ENCODE data around the gene AP2A2.

Gene AP2A2

DNA sequence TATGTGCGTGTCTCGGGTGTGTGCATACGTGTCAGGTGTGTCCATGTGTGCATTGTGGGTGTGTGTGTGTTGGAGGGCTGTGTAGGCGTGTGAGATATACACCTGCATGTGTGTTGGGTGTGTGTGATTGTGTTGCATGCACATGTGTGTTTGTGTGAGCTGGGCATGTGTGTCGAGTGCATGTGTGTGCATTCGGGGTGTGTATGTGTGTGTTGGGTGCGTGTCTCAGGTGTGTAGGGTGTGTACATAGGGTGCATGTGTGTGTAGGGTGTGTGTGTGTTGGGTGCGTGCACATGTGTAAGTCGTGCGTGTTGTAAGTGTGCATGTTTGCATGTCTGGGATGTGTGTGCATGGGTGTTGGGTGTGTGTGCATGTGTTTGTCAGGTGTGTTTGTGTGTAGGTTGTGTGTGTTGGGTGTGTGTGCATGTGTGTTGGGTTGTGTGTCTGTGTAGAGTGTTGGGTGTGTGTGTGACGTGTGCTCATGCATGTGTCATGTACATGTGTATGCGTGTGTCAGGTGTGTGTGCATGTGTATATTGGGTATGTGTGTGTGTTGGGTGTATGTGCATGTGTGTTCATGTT is 106.7 kb downstream of the AP2A2 start:
- no peak for DNase-seq

GRCh38 chr11:1033016-1033798 is 107.5 kb downstream of the AP2A2 start:
- DNase-seq: no peak

DNA sequence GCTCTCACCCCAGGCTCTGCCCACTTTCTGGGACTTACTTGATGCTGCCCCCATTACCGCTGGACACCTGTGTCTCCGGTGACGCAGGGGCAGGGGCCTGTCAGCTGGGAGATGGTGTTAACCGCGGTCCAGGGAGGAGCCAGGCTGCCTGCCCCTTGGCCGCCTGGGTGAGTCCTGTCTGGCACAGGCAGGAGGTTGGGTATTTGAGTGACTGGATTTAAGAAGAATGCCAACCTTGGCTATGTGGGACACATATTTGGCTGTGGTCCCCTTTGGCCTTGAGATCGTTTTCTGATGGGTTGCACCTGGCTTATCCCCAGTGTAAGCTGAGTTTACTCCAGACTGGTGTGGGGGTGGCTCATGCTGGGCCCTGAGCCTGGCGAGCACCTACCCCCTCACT is 108.3 kb downstream of the AP2A2 start:
- DNase-seq: no peak

DNA sequence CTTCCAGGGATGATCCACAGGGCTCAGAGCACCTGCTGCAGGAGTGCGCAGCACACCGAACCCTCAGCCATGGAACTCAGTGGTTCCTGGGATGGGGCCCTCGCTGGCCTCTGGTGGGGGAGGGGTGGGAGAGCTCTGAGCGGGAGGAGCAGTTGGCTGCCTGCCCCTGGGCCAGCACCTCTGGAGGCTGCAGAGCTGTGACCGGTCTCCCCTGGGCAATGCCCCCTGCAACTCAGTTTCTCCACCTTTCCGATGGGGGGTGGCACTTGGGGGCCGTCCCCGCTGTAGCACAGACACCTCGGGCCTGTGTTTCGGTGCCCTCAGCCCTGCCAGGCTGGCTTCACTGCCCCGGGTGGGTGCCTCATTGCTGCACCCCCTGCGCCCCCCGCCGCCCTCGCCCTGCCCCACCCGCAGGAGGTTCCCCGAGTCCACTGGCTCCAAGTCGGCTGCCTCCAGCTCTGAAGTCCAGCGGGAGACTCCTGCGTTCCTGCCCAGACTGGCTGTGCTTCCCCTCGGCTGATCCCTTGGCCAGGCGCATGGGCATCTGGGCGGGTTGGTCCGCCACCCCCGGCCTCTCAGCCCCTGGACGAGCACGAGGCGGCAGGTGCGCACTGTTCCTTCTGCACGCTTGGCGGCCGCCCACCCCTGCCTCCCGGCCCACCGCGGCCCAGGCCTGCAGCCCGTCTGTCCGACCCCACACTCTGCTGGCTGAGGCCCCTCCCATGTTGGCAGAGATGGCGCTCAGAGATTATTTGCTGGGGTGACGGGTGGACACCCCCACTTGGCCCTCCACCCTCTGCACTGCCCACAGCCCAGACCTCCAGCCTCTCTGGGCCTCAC is 109.0 kb downstream of the AP2A2 start:
- no peak for DNase-seq

GRCh38 chr11:1035577-1036283 is 110.1 kb downstream of the AP2A2 start:
- no peak for DNase-seq

GRCh38 chr11:1036303-1036923 is 110.7 kb downstream of the AP2A2 start, which contains the start of gene MUC6:
TSS of gene MUC6 (minus strand) at chr11:1036718. CDS start at chr11:1036655, 63 bp downstream.
- peak; percentile 77 for DNase-seq

- no peak for DNase-seq
Observed at GRCh38 chr11:1036931-1037330, 111.3 kb downstream of the AP2A2 start.

GRCh38 chr11:1037506-1038055 is 111.9 kb downstream of the AP2A2 start:
- no peak for DNase-seq

DNA sequence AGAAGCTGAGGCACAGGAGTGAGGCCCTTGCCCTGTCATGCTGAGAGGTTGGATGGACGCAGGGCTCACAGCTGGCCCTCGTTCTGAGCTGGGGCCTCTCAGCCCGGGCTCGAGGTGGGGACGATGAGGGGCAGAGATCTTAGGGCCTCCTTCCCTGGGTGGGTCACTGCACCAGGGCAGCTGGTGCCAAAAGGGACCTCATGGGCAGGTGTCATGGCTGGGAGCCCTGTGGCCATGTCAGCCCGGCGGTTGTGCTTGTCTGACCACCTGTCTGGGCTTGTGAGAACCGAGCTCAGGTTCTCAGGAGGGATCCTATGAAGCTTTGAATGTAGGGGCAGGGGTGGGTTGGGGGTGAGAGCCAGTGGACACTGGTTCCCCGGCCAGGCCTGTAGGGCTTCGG is 112.7 kb downstream of the AP2A2 start:
- DNase-seq: no peak

DNA sequence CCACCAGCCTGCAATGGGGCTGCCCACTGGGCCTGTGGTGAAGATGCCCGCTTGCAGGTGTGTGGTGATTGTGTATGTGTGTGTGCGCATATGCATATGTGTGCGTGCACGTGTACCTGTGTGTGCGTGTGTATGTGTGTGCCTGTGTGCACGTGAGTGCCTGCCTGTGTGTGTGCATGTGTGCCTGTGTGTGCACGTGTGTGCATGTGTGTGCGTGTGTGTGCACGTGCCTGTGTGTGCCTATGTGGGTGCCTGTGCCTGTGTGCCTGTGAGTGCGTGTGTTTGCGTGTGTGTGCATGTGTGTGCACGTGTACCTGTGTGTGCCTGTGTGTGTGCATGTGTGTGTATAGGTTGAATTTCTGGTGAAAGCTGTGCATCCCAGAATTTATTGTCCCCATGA is 113.3 kb downstream of the AP2A2 start:
- DNase-seq: no peak

DNA sequence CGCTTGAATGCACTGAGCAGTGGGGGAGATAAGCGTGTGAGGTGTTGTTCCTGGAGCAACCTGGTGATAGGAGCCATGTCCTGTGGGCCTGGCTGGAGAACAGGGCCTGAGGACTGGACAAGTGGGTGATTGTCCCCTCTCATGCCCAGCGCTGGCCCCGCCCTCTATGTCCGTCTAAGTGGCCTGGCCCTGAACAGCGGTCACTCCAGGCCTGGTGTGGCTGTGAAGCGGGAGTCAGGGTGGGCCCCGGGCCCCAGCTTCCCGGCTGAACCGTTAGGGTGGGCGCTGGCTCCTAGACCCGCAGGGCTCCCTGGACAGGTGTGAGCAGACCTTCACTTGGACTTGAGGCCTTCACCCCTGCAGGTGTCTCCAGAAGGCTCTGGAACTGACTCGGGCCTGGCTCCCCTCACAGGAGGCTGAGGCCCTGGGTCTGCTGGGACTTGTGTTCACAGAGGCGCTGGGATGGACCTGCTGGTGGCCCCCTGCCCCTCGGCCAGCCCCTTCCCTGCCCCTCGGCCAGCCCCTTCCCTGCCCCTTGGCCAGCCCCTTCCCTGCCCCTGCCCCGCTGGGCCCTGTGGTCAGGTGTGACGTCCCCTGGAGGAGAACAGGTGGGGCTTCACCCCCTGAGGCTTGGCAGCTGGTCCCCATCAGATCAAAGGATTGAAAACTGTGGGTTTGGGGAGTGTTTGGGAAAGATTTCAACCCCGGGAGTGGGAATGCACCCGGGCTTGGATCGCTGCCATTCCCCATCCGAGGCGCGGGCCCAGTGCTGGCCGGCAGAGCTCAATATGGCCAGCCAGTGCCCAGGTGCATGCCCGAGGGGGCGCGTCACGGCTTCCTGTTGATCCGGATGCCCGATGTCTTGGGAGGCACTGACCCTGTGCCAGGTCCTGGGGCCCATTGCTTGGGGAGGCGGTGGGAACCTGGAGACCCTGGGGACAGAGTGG is 114.1 kb downstream of the AP2A2 start:
- DNase-seq: no peak

DNA sequence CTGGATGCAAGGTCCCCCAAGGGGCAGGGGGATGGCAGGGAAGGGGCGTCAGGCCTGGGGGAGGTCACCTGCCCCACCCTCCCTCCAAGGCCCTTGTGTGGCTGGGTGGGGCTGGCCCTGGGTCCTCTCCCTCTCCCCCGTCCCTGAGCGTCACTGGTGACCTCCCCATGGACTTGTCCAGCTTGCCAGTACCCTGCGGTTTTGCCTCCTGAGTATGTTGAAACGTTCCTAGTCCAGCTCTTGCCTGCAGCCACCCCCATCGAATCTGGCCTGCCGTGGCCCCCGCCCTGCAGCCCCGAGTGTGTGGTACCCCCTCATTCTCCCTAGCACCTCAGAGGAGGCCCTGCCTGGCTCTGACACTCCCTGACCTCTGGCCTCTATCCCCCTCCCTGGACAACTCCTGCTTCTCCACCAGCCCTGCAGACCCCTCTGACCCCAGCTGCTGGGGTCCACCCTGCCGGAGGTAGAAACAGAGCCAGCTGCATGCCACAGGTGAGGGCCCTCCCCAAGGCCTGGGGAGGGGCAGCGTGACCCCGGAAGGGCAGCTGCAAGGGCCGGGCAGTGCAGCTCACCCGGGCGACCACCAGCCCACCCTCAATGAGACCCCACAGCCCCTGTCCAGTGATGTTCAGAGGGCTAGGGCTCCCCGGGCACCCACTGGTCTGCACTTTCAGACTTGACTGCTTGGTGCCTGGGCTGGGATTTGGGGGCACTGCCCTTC is 114.9 kb downstream of the AP2A2 start:
- DNase-seq: no peak

GRCh38 chr11:1041149-1041467 is 115.4 kb downstream of the AP2A2 start:
- DNase-seq: no peak

DNA sequence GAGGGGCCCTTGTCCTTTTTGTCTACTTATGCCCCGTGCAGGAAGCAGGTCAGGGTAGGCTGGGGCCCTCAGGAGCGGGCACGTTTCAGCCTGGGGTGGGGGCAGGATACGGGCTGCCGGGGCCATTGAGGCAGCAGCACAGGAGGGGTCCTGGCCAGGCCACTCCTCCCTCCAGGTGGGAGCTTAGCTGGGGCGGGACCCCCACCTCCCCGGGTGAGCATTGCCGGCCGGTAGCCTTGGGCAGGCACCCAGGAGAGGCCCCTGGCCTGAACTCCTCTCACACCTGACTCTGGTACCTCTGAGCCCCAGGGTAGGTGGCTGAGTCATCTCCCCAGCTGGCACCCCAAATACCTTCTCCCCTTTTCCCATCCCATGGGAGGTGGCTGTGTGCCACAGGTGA is 115.8 kb downstream of the AP2A2 start:
- DNase-seq: no peak

DNA sequence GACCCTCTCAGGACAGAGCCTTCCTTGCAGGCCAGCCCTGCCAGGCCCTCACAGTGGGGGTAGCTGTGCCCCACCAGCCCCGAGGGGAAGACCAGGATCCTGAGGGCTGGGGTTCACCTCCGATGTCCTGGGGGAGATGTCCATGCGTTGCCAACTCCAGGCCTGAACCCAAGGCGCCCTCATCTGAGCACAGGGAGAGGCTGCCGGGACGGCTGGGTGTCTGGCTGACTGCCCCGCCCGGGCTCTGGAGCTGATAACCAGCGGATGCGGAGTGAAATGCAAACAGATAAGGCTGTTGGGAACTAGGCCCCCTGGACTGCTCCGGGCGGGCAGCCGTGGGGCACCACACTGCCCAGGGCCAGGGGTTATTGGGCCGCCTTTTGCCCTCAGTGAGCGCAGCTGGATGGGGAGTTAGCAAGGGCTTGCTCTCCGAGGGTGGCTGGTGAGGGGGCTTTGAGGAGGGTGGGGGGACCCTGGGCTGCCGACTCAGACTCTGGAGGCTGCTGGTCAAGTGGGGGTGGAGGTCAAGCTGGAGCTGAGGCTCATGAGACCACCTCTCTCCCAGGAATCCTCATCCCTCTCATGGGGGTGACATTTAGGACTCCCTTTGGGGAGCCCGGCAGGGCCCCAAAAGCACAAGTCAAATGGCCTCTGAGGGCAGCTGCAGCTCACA is 116.4 kb downstream of the AP2A2 start:
- DNase-seq: peak; percentile 59

GRCh38 chr11:1042626-1043562 is 117.2 kb downstream of the AP2A2 start:
- no peak for DNase-seq

DNA sequence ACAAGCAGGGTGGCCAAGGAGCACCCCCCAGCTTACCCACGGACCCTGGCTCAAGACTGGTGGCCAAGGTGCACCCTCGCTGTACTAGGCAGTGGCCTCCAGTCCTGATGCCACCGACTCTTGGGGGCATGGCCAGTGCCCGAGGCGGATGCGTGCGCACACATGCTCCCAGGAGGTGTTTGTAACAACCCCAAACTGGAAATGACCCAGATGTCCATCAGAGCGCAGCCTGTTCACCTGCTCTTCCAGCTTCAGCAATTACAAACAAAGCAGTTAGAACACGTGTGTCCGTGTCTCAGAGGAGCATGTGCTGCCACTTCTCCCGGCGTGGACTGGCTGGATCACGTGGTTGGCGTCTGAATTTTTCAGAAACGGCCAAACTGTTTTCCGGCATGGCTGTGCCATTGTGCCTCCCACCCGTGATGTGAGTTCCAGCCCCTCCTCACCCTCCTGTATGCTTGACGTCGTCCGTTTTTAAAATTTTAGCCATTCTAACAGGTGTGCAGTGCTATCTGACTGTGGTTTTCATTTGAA is 118.0 kb downstream of the AP2A2 start:
- peak; percentile 39 for DNase-seq

GRCh38 chr11:1044160-1044559 is 118.5 kb downstream of the AP2A2 start:
- DNase-seq: no peak
